Activated CD4-positive, alpha-beta T cell treated with anti-CD3 and anti-CD28 coated beads, Interleukin-10, Interleukin-2, amounts not matched to agents 100 ng/mL and 50 ng/mL, durations not matched to agents 16 hours and 8 hours (primary cell): ENCODE measurements around the gene SCIMP.
"Not testable (repeated sequence)": the region's sequence is repeated elsewhere in the genome, so short reads cannot be mapped to it uniquely, and the experiment has no call there.

Experiments used
- DNase-seq: peaks from one replicate; pipeline ENCODE4 v3.0.0-alpha.2; 2020

Gene SCIMP

GRCh38 chr17:5183410-5183793 lies 51.3 kb downstream of the SCIMP start:
- no peak for DNase-seq

- DNase-seq = no peak
These were observed 51.9 kb downstream of the SCIMP start for GRCh38 chr17:5182597-5183409.

GRCh38 chr17:5181509-5182305 lies 53.0 kb downstream of the SCIMP start:
- DNase-seq = no peak

- DNase-seq = no peak
These were observed 55.7 kb downstream of the SCIMP start for GRCh38 chr17:5179003-5179402.

GRCh38 chr17:5175027-5175426 lies 59.6 kb downstream of the SCIMP start:
- DNase-seq = not testable (repeated sequence)

GRCh38 chr17:5165791-5166564 lies 68.7 kb downstream of the SCIMP start:
- not testable (repeated sequence) for DNase-seq

GRCh38 chr17:5164436-5164835 lies 70.2 kb downstream of the SCIMP start:
- no peak for DNase-seq

GRCh38 chr17:5161793-5162192 lies 72.9 kb downstream of the SCIMP start:
- DNase-seq = not testable (repeated sequence)

GRCh38 chr17:5160702-5161101 lies 74.0 kb downstream of the SCIMP start:
- not testable (repeated sequence) for DNase-seq
